ENCODE data around the gene ARHGAP26.

The ARHGAP26 gene

GRCh38 chr5:143268388-143268787 lies 498.2 kb downstream of the ARHGAP26 start:
- no peak for DNase-seq (ENCODE audit: low read depth)
- H3K4me3 ChIP-seq (ENCODE audit: low read depth, low read length) = no peak overlapping the region

- no peak for DNase-seq (ENCODE audit: low read depth)
- H3K4me3 ChIP-seq (ENCODE audit: low read depth, low read length) = no peak overlapping the region
Observed at GRCh38 chr5:143271431-143271830, 501.3 kb downstream of the ARHGAP26 start.

- no peak for DNase-seq (ENCODE audit: low read depth)
Observed at GRCh38 chr5:143274952-143275351, 504.8 kb downstream of the ARHGAP26 start.

GRCh38 chr5:143275512-143276363 lies 505.6 kb downstream of the ARHGAP26 start:
- H3K4me3 ChIP-seq (ENCODE audit: low read depth, low read length) = no peak overlapping the region
- DNase-seq (ENCODE audit: low read depth) = no peak

More at GRCh38 chr5:143274952-143275351, 504.8 kb downstream of the ARHGAP26 start:
- H3K4me3 ChIP-seq (ENCODE audit: low read depth, low read length) = no peak overlapping the region

- no peak for DNase-seq (ENCODE audit: low read depth)
Observed at GRCh38 chr5:143277536-143277935, 507.4 kb downstream of the ARHGAP26 start.

More at GRCh38 chr5:143277536-143277935, 507.4 kb downstream of the ARHGAP26 start:
- H3K4me3 ChIP-seq (ENCODE audit: low read depth, low read length) = no peak overlapping the region
